Naive B cell (primary cell): ENCODE data around the gene HEPH. TPM values are rescaled to one million over a fixed set of nuclear protein-coding genes. Genes with fewer than 3 reads are reported as not detected.

ENCODE experiments used
- ATAC-seq, 2 donors: fragments of 150-1000 bp; cut with Tn5 transposase; 2 replicates each; pipeline ENCODE4 v1.10.0; 2021; ENCODE audit warnings: low read depth in 2 of 2, mild to moderate bottlenecking in 2 of 2, moderate library complexity in 2 of 2
- DNase-seq: peaks from one replicate; pipeline ENCODE4 v3.0.0; 2022
- H3K27ac Mint-ChIP-seq, 6 donors: one replicate each; pipeline ENCODE4 v1.8.0; 2020 to 2022; ENCODE audit warnings: mild to moderate bottlenecking in 6 of 6, mixed read lengths in 6 of 6, moderate library complexity in 5 of 6, inconsistent platforms in 2 of 6
- H3K27me3 Mint-ChIP-seq, 3 donors: one replicate each; pipeline ENCODE4 v1.8.0; 2021 to 2022; ENCODE audit warnings: mixed read lengths in 3 of 3, mild to moderate bottlenecking in 1 of 3
- H3K36me3 Mint-ChIP-seq, 2 donors: one replicate each; pipeline ENCODE4 v1.8.0; 2020 to 2022; ENCODE audit warnings: mixed read lengths in 2 of 2, inconsistent platforms in 1 of 2, mild to moderate bottlenecking in 1 of 2
- H3K4me1 Mint-ChIP-seq, 3 donors: one replicate each; pipeline ENCODE4 v1.8.0; 2020 to 2022; ENCODE audit warnings: mixed read lengths in 3 of 3, inconsistent platforms in 1 of 3, mild to moderate bottlenecking in 1 of 3, moderate library complexity in 1 of 3
- H3K4me3 Mint-ChIP-seq, 8 donors: one replicate each; pipeline ENCODE4 v1.8.0; 2020 to 2022; ENCODE audit warnings: mild to moderate bottlenecking in 8 of 8, mixed read lengths in 8 of 8, moderate library complexity in 8 of 8, inconsistent platforms in 2 of 8
- H3K9me3 Mint-ChIP-seq, 7 donors: one replicate each; pipeline ENCODE4 v1.8.0; 2020 to 2022; ENCODE audit warnings: mixed read lengths in 7 of 7, mild to moderate bottlenecking in 5 of 7, inconsistent platforms in 2 of 7, moderate library complexity in 1 of 7
- polyA plus RNA-seq, 6 donors: library from polyadenylated mRNA; unstranded; fragments of 300-500 nt; fragmentation: Illumina TruSeq; gene quantifications; one replicate each; pipeline ENCODE4 v1.2.3, GENCODE V29; 2021; ENCODE audit warnings: low read depth in 6 of 6

The HEPH gene
- polyA plus RNA-seq, 6 donors from 2014 or later: not detected

DNA sequence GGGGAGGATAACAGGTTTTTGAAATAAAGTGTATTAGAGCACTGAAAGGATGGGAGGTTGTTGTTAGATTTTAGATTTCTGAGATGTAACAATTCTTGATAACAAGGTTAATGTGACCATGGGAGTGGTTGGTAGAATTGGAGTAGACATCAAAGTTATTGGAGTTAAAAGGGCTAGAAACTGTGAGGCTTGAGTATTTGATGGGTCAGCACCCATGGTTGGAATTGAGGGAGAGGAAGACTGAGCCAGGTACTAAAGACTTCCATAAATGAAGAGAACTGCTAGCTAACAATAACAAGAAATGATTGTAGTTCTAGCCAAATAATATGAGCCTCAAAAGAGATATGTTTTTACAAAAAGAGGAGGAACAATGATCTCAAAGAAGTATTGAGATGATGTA is 98.8 kb downstream of the HEPH start:
- no peak for DNase-seq
- peak overlapping the region in 3 of 6 donors; percentile 2 to 73 (median 51) for H3K27ac Mint-ChIP-seq
- no peak overlapping the region for H3K4me3 Mint-ChIP-seq
- no peaks in the 10 kb centered on the region for H3K36me3 Mint-ChIP-seq
- no peak for ATAC-seq
- peaks cover 0 to 26% (median 0%) of the 10 kb centered on the region in 3 donors for H3K27me3 Mint-ChIP-seq
- peaks cover 0 to 5% (median 0%) of the 10 kb centered on the region in 7 donors for H3K9me3 Mint-ChIP-seq
- H3K4me1 Mint-ChIP-seq: no peaks in the 10 kb centered on the region

Other genes starting within 250 kb of the HEPH start
- under 1 TPM in 2 of 6 donors, not detected in 4; 0.21 to 0.40 TPM for gene VSIG4, start 124.2 kb upstream of the HEPH start, polyA plus RNA-seq